Endodermal cell (in vitro differentiated cells): Measurements from ENCODE around the gene SORL1. TPM values are rescaled to one million over a fixed set of nuclear protein-coding genes. Genes with fewer than 3 reads are reported as not detected.
"Not testable (repeated sequence)": the region's sequence is repeated elsewhere in the genome, so short reads cannot be mapped to it uniquely, and the experiment has no call there.

ENCODE experiments used
- DNase-seq: peaks from one replicate; pipeline ENCODE4 v3.0.0-alpha.2; 2017
- H3K27ac ChIP-seq: 2 replicates; pipeline ENCODE4 v1.5.1; 2013; ENCODE audit warnings: mild to moderate bottlenecking, low read depth, low read length, moderate library complexity
- H3K27me3 ChIP-seq: 2 replicates; pipeline ENCODE4 v1.6.1; 2013; ENCODE audit warnings: mild to moderate bottlenecking, low read length, moderate library complexity; ENCODE audit not compliant: insufficient read depth, control insufficient read depth, poor library complexity, severe bottlenecking
- H3K36me3 ChIP-seq: 2 replicates; pipeline ENCODE4 v1.7.0; 2013; ENCODE audit warnings: mild to moderate bottlenecking, low read length, moderate library complexity; ENCODE audit not compliant: control insufficient read depth, insufficient read depth
- H3K4me1 ChIP-seq: one replicate; pipeline ENCODE4 v1.7.0; 2013; ENCODE audit warnings: low read length; ENCODE audit not compliant: control insufficient read depth, insufficient read depth
- H3K4me3 ChIP-seq: 2 replicates; pipeline ENCODE4 v1.5.1; 2013; ENCODE audit warnings: mild to moderate bottlenecking, low read length, moderate library complexity
- H3K9ac ChIP-seq: 2 replicates; pipeline ENCODE4 v1.6.1; 2013; ENCODE audit warnings: mild to moderate bottlenecking, low read length, moderate library complexity; ENCODE audit not compliant: poor library complexity, severe bottlenecking; ENCODE audit errors: extremely low read depth
- H3K9me3 ChIP-seq: 2 replicates; pipeline ENCODE4 v1.6.1; 2013; ENCODE audit warnings: mild to moderate bottlenecking, low read length, moderate library complexity; ENCODE audit not compliant: control insufficient read depth
- H3K27ac Mint-ChIP-seq: 2 replicates; pipeline ENCODE4 v1.8.0; 2020; ENCODE audit warnings: mixed read lengths
- H3K27me3 Mint-ChIP-seq: 2 replicates; pipeline ENCODE4 v1.8.0; 2021; ENCODE audit warnings: mild to moderate bottlenecking, mixed read lengths; ENCODE audit not compliant: insufficient read depth
- H3K36me3 Mint-ChIP-seq: 2 replicates; pipeline ENCODE4 v1.8.0; 2020; ENCODE audit warnings: low read depth, mixed read lengths
- H3K4me1 Mint-ChIP-seq: 2 replicates; pipeline ENCODE4 v1.8.0; 2020; ENCODE audit warnings: mixed read lengths
- H3K4me3 Mint-ChIP-seq: 2 replicates; pipeline ENCODE4 v1.8.0; 2020; ENCODE audit warnings: mild to moderate bottlenecking, moderate library complexity, mixed read lengths
- H3K9me3 Mint-ChIP-seq: 2 replicates; pipeline ENCODE4 v1.8.0; 2020; ENCODE audit warnings: mild to moderate bottlenecking, mixed read lengths
- WGBS, 2 experiments: methylation state at CpG; one replicate each; pipeline versions ENCODE4 v1.1.5 to v1.1.7; 2013; ENCODE audit warnings: missing lambda C conversion rate in 2 of 2, mixed read lengths in 1 of 2; ENCODE audit not compliant: insufficient coverage in 1 of 2, insufficient read length in 1 of 2; 5-methylcytosine and 5-hydroxymethylcytosine counted together
- total RNA-seq, 2 donors: library from RNA; stranded (reverse); fragmentation: NEBNext Ultra II Directional in 1 of 2; extraction: Animal tissue kit (Norgen Biotek cat#: 25700) in 1 of 2; gene quantifications; 2 replicates in 1 of 2; 3 replicates in 1 of 2; pipeline ENCODE4 v1.2.1, GENCODE V29; 2021
- TF ChIP-seq, protein P1 (sequence below): fragments of 200-600 bp; sonication (generic); conservative IDR thresholded peaks from 2 replicates; pipeline ENCODE4 v1.5.0; 2021; ENCODE audit warnings: antibody characterized with exemption, mild to moderate bottlenecking

The SORL1 gene
- total RNA-seq, 2 donors from 2014 or later = 56.4 to 57.5 TPM

DNA sequence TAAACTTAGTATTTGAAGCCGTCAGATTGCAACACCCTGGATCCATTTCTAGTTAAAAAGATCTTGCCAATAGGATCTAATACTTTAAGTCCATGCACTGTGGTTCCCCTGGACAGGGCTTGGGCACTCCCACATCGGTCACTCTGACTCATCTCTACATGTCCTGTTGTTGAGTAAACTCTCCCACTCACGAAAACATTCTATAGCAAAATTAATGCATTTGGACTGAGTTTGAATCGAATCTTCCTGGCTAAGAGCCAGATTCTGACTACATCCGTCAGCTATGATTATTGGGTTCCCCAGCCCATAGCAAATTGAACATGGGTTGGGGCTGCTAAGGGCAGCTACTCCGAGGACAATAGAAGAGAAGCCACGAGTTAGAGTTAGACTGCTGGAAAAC, 182.8 kb downstream of the SORL1 start:
- no peak overlapping the region for H3K4me3 ChIP-seq
- peaks cover 8% of the 10 kb centered on the region for H3K36me3 Mint-ChIP-seq
- H3K27me3 ChIP-seq = no peaks in the 10 kb centered on the region
- H3K4me3 Mint-ChIP-seq = no peak overlapping the region
- TF ChIP-seq, protein P1, sequence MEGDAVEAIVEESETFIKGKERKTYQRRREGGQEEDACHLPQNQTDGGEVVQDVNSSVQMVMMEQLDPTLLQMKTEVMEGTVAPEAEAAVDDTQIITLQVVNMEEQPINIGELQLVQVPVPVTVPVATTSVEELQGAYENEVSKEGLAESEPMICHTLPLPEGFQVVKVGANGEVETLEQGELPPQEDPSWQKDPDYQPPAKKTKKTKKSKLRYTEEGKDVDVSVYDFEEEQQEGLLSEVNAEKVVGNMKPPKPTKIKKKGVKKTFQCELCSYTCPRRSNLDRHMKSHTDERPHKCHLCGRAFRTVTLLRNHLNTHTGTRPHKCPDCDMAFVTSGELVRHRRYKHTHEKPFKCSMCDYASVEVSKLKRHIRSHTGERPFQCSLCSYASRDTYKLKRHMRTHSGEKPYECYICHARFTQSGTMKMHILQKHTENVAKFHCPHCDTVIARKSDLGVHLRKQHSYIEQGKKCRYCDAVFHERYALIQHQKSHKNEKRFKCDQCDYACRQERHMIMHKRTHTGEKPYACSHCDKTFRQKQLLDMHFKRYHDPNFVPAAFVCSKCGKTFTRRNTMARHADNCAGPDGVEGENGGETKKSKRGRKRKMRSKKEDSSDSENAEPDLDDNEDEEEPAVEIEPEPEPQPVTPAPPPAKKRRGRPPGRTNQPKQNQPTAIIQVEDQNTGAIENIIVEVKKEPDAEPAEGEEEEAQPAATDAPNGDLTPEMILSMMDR = no peak
- WGBS, 2 experiments = 88 to 100% methylated on average over 6 to 7 of the region's 7 CpGs
- H3K9me3 ChIP-seq = no peaks in the 10 kb centered on the region
- H3K9ac ChIP-seq = no peak overlapping the region
- no peaks in the 10 kb centered on the region for H3K36me3 ChIP-seq
- H3K9me3 Mint-ChIP-seq = no peaks in the 10 kb centered on the region
- peaks cover 11% of the 10 kb centered on the region for H3K4me1 ChIP-seq
- no peak overlapping the region for H3K27ac Mint-ChIP-seq
- H3K27ac ChIP-seq = no peak overlapping the region
- H3K27me3 Mint-ChIP-seq = peaks cover 3% of the 10 kb centered on the region
- DNase-seq = peak; percentile 28
- peaks cover 36% of the 10 kb centered on the region for H3K4me1 Mint-ChIP-seq

DNA sequence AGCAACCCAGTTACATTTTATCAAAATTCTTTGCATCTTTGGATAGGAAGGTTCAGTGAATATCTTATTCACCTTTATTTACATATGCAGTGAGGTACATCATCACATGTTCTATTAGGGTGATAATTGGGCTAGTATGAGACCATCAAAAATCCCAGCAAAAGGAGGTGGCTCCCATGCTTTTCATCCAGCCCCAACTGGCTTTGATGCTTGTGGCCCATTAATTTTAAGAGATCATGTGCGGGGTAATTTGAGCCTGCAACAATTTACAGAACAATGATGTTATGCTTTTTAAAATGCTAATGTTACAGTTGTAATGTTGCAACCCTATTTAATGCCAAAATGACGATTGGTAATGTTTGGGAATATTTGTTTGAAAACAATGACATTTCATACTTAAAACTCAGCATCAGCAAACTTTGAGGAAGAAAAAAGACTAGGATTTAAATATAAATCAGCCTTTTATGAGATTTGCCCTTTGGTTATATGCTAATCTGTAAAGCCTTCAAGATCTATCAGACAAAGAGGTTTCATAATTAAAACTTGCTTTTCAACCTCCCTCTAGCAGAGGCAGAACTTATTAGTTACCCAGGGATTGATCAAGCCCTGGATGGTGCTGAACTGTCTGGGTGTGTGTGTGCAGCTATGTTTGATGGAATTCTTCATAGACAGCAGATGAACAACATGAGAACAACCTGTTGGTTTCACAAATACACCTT, 184.1 kb downstream of the SORL1 start:
- DNase-seq = peak; percentile 27
- WGBS, 2 experiments = 80 to 90% methylated on average over 1 of the region's 2 CpGs
- no peaks in the 10 kb centered on the region for H3K36me3 Mint-ChIP-seq
- H3K4me3 Mint-ChIP-seq = no peak overlapping the region
- Histone ChIP-seq H3K36me3 (no peaks in the 10 kb centered on the region), H3K9ac (no peak overlapping the region), H3K27me3 (no peaks in the 10 kb centered on the region), H3K27ac (no peak overlapping the region), H3K4me3 (no peak overlapping the region), H3K4me1 (peaks cover 11% of the 10 kb centered on the region), H3K9me3 (no peaks in the 10 kb centered on the region)
- H3K27me3 Mint-ChIP-seq = peaks cover 3% of the 10 kb centered on the region
- H3K4me1 Mint-ChIP-seq = peaks cover 28% of the 10 kb centered on the region
- H3K27ac Mint-ChIP-seq = no peak overlapping the region
- TF ChIP-seq, protein P1 = no peak
- no peaks in the 10 kb centered on the region for H3K9me3 Mint-ChIP-seq

DNA sequence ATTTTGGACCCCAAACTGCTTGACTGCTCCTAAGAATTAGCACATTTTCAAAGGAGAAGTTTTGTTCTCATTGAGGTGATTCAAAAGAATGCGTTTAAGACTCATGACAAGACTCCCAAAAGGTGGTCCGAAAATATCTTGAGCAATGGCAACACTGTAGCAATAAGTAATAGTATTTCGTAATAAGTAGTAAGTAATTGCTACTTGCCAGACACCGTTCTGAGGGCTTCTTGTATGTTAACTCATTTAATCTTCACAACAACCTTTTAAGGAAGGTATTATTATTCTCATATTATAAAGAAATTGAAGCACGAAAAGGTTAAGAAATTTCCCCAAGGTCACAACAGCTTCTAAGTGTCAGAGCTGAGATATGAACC, 184.7 kb downstream of the SORL1 start:
- peak overlapping the region; percentile 28 for H3K4me3 Mint-ChIP-seq
- no peaks in the 10 kb centered on the region for H3K9me3 Mint-ChIP-seq
- no peaks in the 10 kb centered on the region for H3K36me3 Mint-ChIP-seq
- Histone ChIP-seq H3K27ac (no peak overlapping the region), H3K27me3 (no peaks in the 10 kb centered on the region), H3K9me3 (no peaks in the 10 kb centered on the region), H3K4me3 (no peak overlapping the region), H3K4me1 (peaks cover 11% of the 10 kb centered on the region), H3K9ac (no peak overlapping the region), H3K36me3 (no peaks in the 10 kb centered on the region)
- H3K27me3 Mint-ChIP-seq = peaks cover 3% of the 10 kb centered on the region
- TF ChIP-seq, protein P1 = no peak
- DNase-seq = no peak
- WGBS, 2 experiments = 94 to 100% methylated on average over 2 to 4 of the region's 5 CpGs
- peak overlapping the region; percentile 42 for H3K27ac Mint-ChIP-seq
- H3K4me1 Mint-ChIP-seq = peaks cover 27% of the 10 kb centered on the region

GRCh38 chr11:121637587-121637986, 185.5 kb downstream of the SORL1 start:
- H3K4me3 ChIP-seq, H3K36me3 ChIP-seq, H3K9ac ChIP-seq, H3K27ac ChIP-seq, H3K9me3 Mint-ChIP-seq, H3K27ac Mint-ChIP-seq, H3K27me3 Mint-ChIP-seq, H3K36me3 Mint-ChIP-seq, H3K27me3 ChIP-seq, H3K9me3 ChIP-seq: not testable (repeated sequence)
- peaks cover 27% of the 10 kb centered on the region for H3K4me1 Mint-ChIP-seq
- DNase-seq = peak; percentile 50
- 84% methylated on average over 8 of the region's 8 CpGs; no CpG with 5 or more reads in 1 of the 2 experiments for WGBS, 2 experiments
- peaks cover 11% of the 10 kb centered on the region for H3K4me1 ChIP-seq
- H3K4me3 Mint-ChIP-seq = peak overlapping the region; percentile 28
